GM12872 (cell line): ENCODE data around the gene TNFRSF25.

ENCODE experiments used
- TF ChIP-seq, protein P1 (sequence below): IDR thresholded peaks from 3 replicates; pipeline ENCODE4 v1.5.1; 2011; ENCODE audit warnings: low read depth, mild to moderate bottlenecking, low read length, moderate library complexity; ENCODE audit not compliant: insufficient read depth

The TNFRSF25 gene

DNA sequence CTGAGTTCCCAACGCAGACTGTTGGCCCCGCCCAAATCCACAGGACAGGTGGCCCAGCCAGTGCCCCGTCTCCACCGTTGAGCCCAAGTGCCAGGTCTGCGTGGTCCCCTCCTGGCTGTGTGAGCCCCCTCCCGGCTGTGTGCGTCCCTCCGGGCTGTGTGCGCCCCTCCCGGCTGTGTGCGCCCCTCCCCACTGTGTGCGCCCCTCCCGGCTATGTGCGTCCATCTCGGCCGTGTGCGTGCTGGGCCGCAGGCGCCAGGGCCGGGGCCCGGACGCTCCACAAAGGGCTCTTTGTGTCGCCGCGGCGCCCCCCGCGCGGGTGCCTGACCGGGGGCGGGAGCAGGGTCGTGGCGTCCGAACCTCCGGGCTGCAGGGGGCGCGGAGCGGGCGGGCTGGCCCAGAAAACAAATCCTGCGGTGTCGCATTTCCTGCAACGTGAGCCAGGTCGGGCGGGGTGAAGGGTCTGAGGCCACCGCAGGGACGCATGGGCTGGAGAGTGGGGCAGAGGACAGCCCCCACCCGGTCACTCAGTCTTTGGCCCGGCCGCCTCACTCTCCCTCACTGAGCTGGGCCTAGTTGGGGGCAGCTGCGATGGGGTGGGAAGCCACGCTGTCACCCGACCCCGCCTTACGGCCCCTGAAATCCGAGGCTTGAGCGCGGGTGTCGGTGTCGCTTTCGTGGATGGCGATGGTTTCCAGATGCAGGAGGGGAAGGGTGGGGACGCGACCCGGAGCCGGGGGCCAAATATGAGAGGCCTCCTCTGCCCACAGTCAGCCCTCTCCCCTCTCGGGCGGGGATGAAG lies 18.8 kb downstream of the TNFRSF25 start:
- TF ChIP-seq, protein P1, sequence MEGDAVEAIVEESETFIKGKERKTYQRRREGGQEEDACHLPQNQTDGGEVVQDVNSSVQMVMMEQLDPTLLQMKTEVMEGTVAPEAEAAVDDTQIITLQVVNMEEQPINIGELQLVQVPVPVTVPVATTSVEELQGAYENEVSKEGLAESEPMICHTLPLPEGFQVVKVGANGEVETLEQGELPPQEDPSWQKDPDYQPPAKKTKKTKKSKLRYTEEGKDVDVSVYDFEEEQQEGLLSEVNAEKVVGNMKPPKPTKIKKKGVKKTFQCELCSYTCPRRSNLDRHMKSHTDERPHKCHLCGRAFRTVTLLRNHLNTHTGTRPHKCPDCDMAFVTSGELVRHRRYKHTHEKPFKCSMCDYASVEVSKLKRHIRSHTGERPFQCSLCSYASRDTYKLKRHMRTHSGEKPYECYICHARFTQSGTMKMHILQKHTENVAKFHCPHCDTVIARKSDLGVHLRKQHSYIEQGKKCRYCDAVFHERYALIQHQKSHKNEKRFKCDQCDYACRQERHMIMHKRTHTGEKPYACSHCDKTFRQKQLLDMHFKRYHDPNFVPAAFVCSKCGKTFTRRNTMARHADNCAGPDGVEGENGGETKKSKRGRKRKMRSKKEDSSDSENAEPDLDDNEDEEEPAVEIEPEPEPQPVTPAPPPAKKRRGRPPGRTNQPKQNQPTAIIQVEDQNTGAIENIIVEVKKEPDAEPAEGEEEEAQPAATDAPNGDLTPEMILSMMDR = no peak

DNA sequence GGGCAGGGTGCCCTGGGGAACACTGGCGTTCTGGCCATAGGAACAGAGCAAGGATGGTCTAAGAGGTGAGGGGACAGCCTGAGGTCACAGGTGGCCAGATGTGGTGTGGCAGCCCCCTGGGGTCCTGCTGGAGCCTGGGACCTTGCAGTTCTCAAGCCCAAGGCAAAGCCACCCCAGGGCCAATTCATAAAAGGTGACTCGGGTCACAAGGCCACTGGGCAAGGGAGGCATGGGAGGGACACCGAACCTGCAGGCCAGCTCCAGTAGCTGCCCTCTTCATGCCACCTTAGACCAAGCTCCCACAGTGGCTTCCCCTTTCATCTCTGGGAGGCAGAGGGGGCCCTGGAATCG lies 19.3 kb downstream of the TNFRSF25 start:
- TF ChIP-seq, protein P1 = no peak

DNA sequence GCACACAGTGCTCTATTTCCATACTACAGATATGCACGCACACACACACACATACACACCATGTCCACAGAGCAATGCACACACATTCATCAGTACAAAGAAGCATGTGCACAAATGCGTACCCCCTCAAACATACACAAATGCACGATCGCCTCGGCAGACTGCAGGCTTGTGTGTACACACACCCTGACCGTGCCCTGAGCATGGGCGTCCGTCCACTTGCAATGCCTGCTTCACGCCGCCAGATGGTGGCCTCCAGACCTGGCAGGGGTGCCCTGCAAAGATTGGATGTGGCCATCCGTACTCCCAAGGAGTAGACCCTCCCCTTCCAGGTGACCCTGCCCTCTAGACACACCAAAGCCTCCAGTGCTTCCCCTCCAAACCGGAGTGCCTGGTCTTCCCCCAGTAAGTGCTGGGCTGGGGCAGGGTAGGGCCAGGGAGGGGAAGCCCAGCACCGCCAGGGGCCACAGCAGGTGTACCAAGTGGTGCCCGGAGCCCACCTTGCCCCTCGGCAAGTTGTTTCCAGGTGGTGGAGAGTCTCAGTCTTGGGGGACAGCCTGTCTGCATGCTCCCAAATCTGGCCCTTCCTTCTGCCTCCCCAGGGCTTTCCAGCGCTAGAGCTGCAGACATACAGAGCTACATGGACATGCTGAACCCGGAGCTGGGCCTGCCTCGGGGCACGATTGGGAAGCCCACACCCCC lies 20.8 kb downstream of the TNFRSF25 start:
- TF ChIP-seq, protein P1 = peak; percentile 71

DNA sequence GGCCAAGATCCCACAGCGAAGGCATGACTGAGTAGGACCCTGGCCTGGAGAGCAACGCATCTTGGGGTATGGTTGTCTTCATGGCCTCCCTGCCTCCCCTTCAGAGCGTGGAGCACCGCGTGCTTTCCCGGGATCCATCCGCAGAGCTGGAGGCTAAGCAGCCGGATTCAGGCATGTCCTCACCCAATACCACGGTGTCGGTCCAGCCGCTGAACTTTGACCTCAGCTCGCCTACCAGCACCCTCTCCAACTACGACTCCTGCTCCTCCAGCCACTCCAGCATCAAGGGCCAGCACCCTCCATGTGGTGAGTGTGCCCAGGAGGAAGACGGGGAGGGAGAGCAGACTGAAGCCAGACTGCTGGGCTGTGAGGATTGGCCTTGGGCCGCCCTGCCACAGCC lies 21.6 kb downstream of the TNFRSF25 start:
- TF ChIP-seq, protein P1 = no peak

DNA sequence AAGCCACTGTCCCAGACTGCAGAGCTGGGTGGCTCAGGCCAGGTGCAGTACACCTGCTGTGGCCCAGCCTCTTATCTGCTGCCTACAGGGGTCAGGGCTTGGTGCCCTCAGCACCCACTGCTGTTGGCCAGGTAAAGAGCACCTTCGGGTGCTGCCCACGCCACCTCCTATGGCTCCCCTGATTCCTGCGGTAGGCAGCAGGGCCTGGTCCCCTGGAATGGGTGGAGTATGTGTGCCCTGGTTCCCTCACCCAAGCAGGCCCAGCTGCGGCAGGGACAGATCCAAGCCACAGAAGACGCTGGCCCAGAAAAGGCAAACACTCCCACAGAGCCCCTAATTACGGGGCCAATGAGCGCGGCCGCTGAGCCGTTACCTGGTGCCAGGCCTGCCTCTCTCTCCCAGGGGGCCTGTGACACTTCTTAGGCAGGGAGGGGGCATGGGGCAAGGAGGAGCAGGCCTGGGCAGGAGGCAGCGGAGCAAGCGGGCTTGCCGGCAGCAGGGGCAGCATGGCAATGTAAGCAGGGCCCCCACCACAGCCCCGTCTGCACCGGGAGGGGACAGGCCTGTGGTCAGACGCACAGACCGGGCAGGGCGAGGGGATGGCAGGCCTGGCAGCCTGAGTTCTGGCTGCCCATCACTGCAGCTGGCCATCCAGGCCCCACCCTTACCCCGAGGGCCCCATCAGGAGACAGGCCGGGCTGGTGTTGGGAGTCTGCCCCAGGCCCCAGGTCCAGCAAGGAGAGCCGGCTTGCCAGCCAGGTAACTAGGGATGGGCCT lies 22.4 kb downstream of the TNFRSF25 start:
- TF ChIP-seq, protein P1 = no peak

DNA sequence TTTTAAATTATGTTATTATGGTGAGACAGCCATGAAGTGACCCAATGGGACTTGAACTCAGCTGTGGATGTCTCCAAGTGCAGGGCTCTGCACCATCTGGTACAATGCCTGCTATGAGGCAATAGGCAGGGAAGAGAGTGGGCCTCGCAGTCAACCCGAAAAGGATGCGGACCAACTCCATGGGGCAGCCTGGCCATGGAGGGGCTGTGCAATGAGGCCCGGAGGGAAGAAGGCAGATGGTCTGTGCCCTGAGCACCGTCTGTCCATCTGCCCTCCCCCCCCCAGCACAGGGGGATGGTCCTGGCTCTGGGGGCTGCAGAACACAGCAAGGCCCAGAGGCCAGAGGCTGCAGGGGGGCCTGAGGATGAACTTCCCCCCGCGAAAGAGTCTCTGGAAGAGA lies 24.4 kb downstream of the TNFRSF25 start:
- TF ChIP-seq, protein P1 = no peak

DNA sequence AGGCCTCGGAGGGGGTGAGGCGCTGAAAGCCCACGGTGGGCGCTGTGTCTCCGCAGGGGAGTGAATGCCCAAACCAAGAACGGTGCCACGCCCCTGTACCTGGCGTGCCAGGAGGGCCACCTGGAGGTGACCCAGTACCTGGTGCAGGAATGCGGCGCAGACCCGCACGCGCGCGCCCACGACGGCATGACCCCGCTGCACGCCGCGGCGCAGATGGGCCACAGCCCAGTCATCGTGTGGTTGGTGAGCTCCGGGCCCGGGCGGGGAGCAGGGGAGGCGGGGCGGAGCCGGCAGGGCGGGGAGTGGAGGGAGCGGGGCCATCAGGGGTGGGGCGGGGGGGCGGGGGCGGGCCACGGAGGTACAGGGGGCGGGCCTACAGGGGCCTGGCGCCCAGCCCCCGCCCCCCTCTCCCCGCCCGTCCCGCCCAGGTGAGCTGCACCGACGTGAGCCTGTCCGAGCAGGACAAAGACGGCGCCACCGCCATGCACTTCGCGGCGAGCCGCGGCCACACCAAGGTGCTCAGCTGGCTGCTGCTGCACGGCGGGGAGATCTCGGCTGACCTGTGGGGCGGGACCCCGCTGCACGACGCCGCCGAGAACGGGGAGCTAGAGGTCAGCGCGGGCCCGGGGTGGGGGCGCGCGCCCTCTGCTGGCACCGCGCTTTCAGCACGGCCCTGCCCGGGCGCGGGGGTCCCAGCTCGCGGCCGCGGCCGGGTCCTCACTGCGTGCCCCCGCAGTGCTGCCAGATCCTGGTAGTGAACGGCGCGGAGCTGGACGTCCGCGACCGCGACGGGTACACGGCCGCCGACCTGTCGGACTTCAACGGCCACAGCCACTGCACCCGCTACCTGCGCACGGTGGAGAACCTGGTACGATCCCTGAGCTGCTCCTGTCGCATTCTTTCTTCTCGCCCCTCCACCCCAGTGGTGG lies 25.5 kb downstream of the TNFRSF25 start:
- TF ChIP-seq, protein P1 = peak; percentile 38; the same call in 1 of the 3 replicates
